Naive B cell (primary cell): ENCODE results near the gene USP17L19. TPM values are rescaled to one million over a fixed set of nuclear protein-coding genes. Genes with fewer than 3 reads are reported as not detected.
"Not testable (repeated sequence)": the region's sequence is repeated elsewhere in the genome, so short reads cannot be mapped to it uniquely, and the experiment has no call there.

Source experiments
- ATAC-seq, 2 donors: fragments of 150-1000 bp; cut with Tn5 transposase; 2 replicates each; pipeline ENCODE4 v1.10.0; 2021; ENCODE audit warnings: low read depth in 2 of 2, mild to moderate bottlenecking in 2 of 2, moderate library complexity in 2 of 2
- DNase-seq: peaks from one replicate; pipeline ENCODE4 v3.0.0; 2022
- H3K27ac Mint-ChIP-seq, 6 donors: one replicate each; pipeline ENCODE4 v1.8.0; 2020 to 2022; ENCODE audit warnings: mild to moderate bottlenecking in 6 of 6, mixed read lengths in 6 of 6, moderate library complexity in 5 of 6, inconsistent platforms in 2 of 6
- H3K27me3 Mint-ChIP-seq, 3 donors: one replicate each; pipeline ENCODE4 v1.8.0; 2021 to 2022; ENCODE audit warnings: mixed read lengths in 3 of 3, mild to moderate bottlenecking in 1 of 3
- H3K36me3 Mint-ChIP-seq, 2 donors: one replicate each; pipeline ENCODE4 v1.8.0; 2020 to 2022; ENCODE audit warnings: mixed read lengths in 2 of 2, inconsistent platforms in 1 of 2, mild to moderate bottlenecking in 1 of 2
- H3K4me1 Mint-ChIP-seq, 3 donors: one replicate each; pipeline ENCODE4 v1.8.0; 2020 to 2022; ENCODE audit warnings: mixed read lengths in 3 of 3, inconsistent platforms in 1 of 3, mild to moderate bottlenecking in 1 of 3, moderate library complexity in 1 of 3
- H3K4me3 Mint-ChIP-seq, 8 donors: one replicate each; pipeline ENCODE4 v1.8.0; 2020 to 2022; ENCODE audit warnings: mild to moderate bottlenecking in 8 of 8, mixed read lengths in 8 of 8, moderate library complexity in 8 of 8, inconsistent platforms in 2 of 8
- H3K9me3 Mint-ChIP-seq, 7 donors: one replicate each; pipeline ENCODE4 v1.8.0; 2020 to 2022; ENCODE audit warnings: mixed read lengths in 7 of 7, mild to moderate bottlenecking in 5 of 7, inconsistent platforms in 2 of 7, moderate library complexity in 1 of 7
- polyA plus RNA-seq, 6 donors: library from polyadenylated mRNA; unstranded; fragments of 300-500 nt; fragmentation: Illumina TruSeq; gene quantifications; one replicate each; pipeline ENCODE4 v1.2.3, GENCODE V29; 2021; ENCODE audit warnings: low read depth in 6 of 6

The USP17L19 gene, protein sequence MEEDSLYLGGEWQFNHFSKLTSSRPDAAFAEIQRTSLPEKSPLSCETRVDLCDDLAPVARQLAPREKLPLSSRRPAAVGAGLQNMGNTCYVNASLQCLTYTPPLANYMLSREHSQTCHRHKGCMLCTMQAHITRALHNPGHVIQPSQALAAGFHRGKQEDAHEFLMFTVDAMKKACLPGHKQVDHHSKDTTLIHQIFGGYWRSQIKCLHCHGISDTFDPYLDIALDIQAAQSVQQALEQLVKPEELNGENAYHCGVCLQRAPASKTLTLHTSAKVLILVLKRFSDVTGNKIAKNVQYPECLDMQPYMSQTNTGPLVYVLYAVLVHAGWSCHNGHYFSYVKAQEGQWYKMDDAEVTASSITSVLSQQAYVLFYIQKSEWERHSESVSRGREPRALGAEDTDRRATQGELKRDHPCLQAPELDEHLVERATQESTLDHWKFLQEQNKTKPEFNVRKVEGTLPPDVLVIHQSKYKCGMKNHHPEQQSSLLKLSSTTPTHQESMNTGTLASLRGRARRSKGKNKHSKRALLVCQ
- not detected for polyA plus RNA-seq

DNA sequence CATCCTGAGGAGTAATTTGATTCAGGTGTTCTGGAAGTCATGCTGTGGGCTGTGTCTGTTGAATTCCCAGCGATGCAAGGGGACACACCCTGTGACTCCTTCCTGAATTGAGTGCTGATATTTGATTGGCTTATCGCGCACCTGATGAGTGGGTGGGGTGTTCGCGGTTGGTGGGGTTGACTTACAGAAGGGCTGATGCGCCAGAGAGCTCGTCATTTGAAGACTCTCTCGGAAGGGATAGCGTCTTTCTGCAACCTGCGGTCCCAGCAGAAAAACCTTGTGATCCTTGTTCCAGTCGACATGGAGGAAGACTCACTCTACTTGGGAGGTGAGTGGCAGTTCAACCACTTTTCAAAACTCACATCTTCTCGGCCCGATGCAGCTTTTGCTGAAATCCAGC lies at the start of gene USP17L19:
USP17L19 (plus strand) TSS at position 301 of the 400 bp plus-strand sequence; CDS start at position 301, 0 bp downstream.
- not testable (repeated sequence) for H3K36me3 Mint-ChIP-seq, H3K27me3 Mint-ChIP-seq, ATAC-seq, H3K9me3 Mint-ChIP-seq, DNase-seq, H3K4me1 Mint-ChIP-seq, H3K4me3 Mint-ChIP-seq, H3K27ac Mint-ChIP-seq

DNA sequence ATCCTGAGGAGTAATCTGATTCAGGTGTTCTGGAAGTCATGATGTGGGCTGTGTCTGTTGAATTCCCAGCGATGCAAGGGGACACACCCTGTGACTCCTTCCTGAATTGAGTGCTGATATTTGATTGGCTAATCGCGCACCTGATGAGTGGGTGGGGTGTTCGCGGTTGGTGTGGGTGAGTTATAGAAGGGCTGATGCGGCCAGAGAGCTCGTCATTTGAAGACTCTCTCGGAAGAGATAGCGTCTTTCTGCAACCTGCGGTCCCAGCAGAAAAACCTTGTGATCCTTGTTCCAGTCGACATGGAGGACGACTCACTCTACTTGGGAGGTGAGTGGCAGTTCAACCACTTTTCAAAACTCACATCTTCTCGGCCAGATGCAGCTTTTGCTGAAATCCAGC lies 42.8 kb upstream of the USP17L19 start, which contains the start of gene USP17L10:
USP17L10 (plus strand) TSS at position 301 of the 400 bp plus-strand sequence; CDS start at position 301, 0 bp downstream.
- not testable (repeated sequence) for H3K9me3 Mint-ChIP-seq, H3K4me3 Mint-ChIP-seq, H3K27ac Mint-ChIP-seq, H3K36me3 Mint-ChIP-seq, ATAC-seq, H3K27me3 Mint-ChIP-seq, DNase-seq, H3K4me1 Mint-ChIP-seq

DNA sequence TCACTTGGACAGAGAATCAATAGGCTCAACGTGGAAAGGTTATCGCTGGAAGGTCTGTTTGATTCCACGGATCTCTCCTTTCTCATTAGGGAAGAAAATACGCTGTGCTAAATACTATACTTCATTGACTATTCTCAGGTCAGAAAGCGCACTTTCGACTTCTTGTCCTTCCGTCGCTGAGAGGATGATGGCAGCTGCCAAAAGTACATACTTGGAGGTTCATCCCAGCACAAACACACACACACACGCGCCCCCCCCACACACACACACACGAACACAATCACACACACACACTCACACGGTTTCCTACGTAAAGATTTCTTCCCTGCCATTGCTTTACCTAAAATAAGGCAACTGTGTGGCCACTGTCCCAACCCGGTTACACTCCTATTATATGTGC lies 38.5 kb upstream of the USP17L19 start:
- H3K27me3 Mint-ChIP-seq, H3K4me1 Mint-ChIP-seq, H3K9me3 Mint-ChIP-seq, H3K27ac Mint-ChIP-seq, H3K36me3 Mint-ChIP-seq, H3K4me3 Mint-ChIP-seq, ATAC-seq, DNase-seq: not testable (repeated sequence)

DNA sequence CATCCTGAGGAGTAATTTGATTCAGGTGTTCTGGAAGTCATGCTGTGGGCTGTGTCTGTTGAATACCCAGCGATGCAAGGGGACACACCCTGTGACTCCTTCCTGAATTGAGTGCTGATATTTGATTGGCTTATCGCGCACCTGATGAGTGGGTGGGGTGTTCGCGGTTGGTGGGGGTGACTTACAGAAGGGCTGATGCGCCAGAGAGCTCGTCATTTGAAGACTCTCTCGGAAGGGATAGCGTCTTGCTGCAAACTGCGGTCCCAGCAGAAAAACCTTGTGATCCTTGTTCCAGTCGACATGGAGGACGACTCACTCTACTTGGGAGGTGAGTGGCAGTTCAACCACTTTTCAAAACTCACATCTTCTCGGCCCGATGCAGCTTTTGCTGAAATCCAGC lies 38.1 kb upstream of the USP17L19 start, which contains the start of gene USP17L11:
USP17L11 (plus strand) TSS at position 301 of the 400 bp plus-strand sequence; CDS start at position 301, 0 bp downstream.
- not testable (repeated sequence) for H3K27ac Mint-ChIP-seq, H3K9me3 Mint-ChIP-seq, H3K4me3 Mint-ChIP-seq, H3K4me1 Mint-ChIP-seq, H3K36me3 Mint-ChIP-seq, ATAC-seq, DNase-seq, H3K27me3 Mint-ChIP-seq

DNA sequence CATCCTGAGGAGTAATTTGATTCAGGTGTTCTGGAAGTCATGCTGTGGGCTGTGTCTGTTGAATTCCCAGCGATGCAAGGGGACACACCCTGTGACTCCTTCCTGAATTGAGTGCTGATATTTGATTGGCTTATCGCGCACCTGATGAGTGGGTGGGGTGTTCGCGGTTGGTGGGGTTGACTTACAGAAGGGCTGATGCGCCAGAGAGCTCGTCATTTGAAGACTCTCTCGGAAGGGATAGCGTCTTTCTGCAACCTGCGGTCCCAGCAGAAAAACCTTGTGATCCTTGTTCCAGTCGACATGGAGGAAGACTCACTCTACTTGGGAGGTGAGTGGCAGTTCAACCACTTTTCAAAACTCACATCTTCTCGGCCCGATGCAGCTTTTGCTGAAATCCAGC lies 33.3 kb upstream of the USP17L19 start, which contains the start of gene USP17L12:
USP17L12 (plus strand) TSS at position 301 of the 400 bp plus-strand sequence; CDS start at position 301, 0 bp downstream.
- not testable (repeated sequence) for ATAC-seq, H3K9me3 Mint-ChIP-seq, H3K36me3 Mint-ChIP-seq, H3K4me3 Mint-ChIP-seq, H3K27me3 Mint-ChIP-seq, H3K4me1 Mint-ChIP-seq, H3K27ac Mint-ChIP-seq, DNase-seq

DNA sequence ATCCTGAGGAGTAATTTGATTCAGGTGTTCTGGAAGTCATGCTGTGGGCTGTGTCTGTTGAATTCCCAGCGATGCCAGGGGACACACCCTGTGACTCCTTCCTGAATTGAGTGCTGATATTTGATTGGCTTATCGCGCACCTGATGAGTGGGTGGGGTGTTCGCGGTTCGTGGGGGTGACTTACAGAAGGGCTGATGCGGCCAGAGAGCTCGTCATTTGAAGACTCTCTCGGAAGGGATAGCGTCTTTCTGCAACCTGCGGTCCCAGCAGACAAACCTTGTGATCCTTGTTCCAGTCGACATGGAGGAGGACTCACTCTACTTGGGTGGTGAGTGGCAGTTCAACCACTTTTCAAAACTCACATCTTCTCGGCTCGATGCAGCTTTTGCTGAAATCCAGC lies 28.6 kb upstream of the USP17L19 start, which contains the start of gene USP17L13:
USP17L13 (plus strand) TSS at position 301 of the 400 bp plus-strand sequence; CDS start at position 301, 0 bp downstream.
- not testable (repeated sequence) for H3K4me3 Mint-ChIP-seq, H3K4me1 Mint-ChIP-seq, H3K9me3 Mint-ChIP-seq, H3K27me3 Mint-ChIP-seq, H3K27ac Mint-ChIP-seq, H3K36me3 Mint-ChIP-seq, DNase-seq, ATAC-seq

DNA sequence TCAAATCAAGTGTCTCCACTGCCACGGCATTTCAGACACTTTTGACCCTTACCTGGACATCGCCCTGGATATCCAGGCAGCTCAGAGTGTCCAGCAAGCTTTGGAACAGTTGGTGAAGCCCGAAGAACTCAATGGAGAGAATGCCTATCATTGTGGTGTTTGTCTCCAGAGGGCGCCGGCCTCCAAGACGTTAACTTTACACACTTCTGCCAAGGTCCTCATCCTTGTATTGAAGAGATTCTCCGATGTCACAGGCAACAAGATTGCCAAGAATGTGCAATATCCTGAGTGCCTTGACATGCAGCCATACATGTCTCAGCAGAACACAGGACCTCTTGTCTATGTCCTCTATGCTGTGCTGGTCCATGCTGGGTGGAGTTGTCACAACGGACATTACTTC lies 22.9 kb upstream of the USP17L19 start:
- H3K4me1 Mint-ChIP-seq, H3K4me3 Mint-ChIP-seq, H3K9me3 Mint-ChIP-seq, H3K36me3 Mint-ChIP-seq, H3K27me3 Mint-ChIP-seq, H3K27ac Mint-ChIP-seq, DNase-seq, ATAC-seq: not testable (repeated sequence)

DNA sequence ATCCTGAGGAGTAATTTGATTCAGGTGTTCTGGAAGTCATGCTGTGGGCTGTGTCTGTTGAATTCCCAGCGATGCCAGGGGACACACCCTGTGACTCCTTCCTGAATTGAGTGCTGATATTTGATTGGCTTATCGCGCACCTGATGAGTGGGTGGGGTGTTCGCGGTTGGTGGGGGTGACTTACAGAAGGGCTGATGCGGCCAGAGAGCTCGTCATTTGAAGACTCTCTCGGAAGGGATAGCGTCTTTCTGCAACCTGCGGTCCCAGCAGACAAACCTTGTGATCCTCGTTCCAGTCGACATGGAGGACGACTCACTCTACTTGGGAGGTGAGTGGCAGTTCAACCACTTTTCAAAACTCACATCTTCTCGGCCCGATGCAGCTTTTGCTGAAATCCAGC lies 19.1 kb upstream of the USP17L19 start, which contains the start of gene USP17L15:
USP17L15 (plus strand) TSS at position 301 of the 400 bp plus-strand sequence; CDS start at position 301, 0 bp downstream.
- DNase-seq, H3K27me3 Mint-ChIP-seq, H3K36me3 Mint-ChIP-seq, H3K4me1 Mint-ChIP-seq, H3K27ac Mint-ChIP-seq, H3K9me3 Mint-ChIP-seq, H3K4me3 Mint-ChIP-seq, ATAC-seq: not testable (repeated sequence)

DNA sequence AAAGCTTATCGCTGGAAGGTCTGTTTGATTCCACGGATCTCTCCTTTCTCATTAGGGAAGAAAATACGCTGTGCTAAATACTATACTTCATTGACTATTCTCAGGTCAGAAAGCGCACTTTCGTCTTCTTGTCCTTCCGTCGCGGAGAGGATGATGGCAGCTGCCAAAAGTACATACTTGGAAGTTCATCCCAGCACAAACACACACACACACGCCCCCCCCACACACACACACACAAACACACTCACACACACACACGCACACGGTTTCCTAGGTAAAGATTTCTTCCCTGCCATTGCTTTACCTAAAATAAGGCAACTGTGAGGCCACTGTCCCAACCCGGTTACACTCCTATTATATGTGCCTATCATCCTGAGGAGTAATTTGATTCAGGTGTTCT lies 14.7 kb upstream of the USP17L19 start:
- not testable (repeated sequence) for H3K27ac Mint-ChIP-seq, H3K4me1 Mint-ChIP-seq, H3K36me3 Mint-ChIP-seq, H3K27me3 Mint-ChIP-seq, H3K9me3 Mint-ChIP-seq, ATAC-seq, H3K4me3 Mint-ChIP-seq, DNase-seq

DNA sequence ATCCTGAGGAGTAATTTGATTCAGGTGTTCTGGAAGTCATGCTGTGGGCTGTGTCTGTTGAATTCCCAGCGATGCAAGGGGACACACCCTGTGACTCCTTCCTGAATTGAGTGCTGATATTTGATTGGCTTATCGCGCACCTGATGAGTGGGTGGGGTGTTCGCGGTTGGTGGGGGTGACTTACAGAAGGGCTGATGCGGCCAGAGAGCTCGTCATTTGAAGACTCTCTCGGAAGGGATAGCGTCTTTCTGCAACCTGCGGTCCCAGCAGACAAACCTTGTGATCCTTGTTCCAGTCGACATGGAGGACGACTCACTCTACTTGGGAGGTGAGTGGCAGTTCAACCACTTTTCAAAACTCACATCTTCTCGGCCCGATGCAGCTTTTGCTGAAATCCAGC lies 9.6 kb upstream of the USP17L19 start, which contains the start of gene USP17L17:
USP17L17 (plus strand) TSS at position 301 of the 400 bp plus-strand sequence; CDS start at position 301, 0 bp downstream.
- DNase-seq, H3K4me1 Mint-ChIP-seq, ATAC-seq, H3K4me3 Mint-ChIP-seq, H3K36me3 Mint-ChIP-seq, H3K9me3 Mint-ChIP-seq, H3K27ac Mint-ChIP-seq, H3K27me3 Mint-ChIP-seq: not testable (repeated sequence)

DNA sequence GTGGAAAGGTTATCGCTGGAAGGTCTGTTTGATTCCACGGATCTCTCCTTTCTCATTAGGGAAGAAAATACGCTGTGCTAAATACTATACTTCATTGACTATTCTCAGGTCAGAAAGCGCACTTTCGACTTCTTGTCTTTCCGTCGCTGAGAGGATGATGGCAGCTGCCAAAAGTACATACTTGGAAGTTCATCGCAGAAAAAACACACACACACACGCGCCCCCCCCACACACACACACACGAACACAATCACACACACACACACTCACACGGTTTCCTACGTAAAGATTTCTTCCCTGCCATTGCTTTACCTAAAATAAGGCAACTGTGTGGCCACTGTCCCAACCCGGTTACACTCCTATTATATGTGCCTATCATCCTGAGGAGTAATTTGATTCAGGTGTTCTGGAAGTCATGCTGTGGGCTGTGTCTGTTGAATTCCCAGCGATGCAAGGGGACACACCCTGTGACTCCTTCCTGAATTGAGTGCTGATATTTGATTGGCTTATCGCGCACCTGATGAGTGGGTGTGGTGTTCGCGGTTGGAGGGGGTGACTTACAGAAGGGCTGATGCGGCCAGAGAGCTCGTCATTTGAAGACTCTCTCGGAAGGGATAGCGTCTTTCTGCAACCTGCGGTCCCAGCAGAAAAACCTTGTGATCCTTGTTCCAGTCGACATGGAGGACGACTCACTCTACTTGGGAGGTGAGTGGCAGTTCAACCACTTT lies 5.1 kb upstream of the USP17L19 start, which contains the start of gene USP17L18:
USP17L18 (plus strand) TSS at position 678 of the 728 bp plus-strand sequence; CDS start at position 678, 0 bp downstream.
- not testable (repeated sequence) for H3K27me3 Mint-ChIP-seq, H3K9me3 Mint-ChIP-seq, H3K36me3 Mint-ChIP-seq, H3K4me1 Mint-ChIP-seq, H3K27ac Mint-ChIP-seq, ATAC-seq, H3K4me3 Mint-ChIP-seq, DNase-seq

DNA sequence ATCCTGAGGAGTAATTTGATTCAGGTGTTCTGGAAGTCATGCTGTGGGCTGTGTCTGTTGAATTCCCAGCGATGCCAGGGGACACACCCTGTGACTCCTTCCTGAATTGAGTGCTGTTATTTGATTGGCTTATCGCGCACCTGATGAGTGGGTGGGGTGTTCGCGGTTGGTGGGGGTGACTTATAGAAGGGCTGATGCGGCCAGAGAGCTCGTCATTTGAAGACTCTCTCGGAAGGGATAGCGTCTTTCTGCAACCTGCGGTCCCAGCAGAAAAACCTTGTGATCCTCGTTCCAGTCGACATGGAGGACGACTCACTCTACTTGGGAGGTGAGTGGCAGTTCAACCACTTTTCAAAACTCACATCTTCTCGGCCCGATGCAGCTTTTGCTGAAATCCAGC lies 4.6 kb downstream of the USP17L19 start, which contains the start of gene USP17L20:
USP17L20 (plus strand) TSS at position 301 of the 400 bp plus-strand sequence; CDS start at position 301, 0 bp downstream.
- H3K9me3 Mint-ChIP-seq, DNase-seq, H3K27me3 Mint-ChIP-seq, H3K36me3 Mint-ChIP-seq, ATAC-seq, H3K27ac Mint-ChIP-seq, H3K4me3 Mint-ChIP-seq, H3K4me1 Mint-ChIP-seq: not testable (repeated sequence)

DNA sequence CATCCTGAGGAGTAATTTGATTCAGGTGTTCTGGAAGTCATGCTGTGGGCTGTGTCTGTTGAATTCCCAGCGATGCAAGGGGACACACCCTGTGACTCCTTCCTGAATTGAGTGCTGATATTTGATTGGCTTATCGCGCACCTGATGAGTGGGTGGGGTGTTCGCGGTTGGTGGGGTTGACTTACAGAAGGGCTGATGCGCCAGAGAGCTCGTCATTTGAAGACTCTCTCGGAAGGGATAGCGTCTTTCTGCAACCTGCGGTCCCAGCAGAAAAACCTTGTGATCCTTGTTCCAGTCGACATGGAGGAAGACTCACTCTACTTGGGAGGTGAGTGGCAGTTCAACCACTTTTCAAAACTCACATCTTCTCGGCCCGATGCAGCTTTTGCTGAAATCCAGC lies 9.4 kb downstream of the USP17L19 start, which contains the start of gene USP17L21:
USP17L21 (plus strand) TSS at position 301 of the 400 bp plus-strand sequence; CDS start at position 301, 0 bp downstream.
- not testable (repeated sequence) for H3K9me3 Mint-ChIP-seq, ATAC-seq, DNase-seq, H3K36me3 Mint-ChIP-seq, H3K27ac Mint-ChIP-seq, H3K4me1 Mint-ChIP-seq, H3K4me3 Mint-ChIP-seq, H3K27me3 Mint-ChIP-seq
